Left lung (tissue), 10 donors: ENCODE measurements around the gene CYSLTR2. TPM values are rescaled to one million over a fixed set of nuclear protein-coding genes. Genes with fewer than 3 reads are reported as not detected.

Source experiments
- ATAC-seq: fragments of 200-7000 bp; cut with Tn5 transposase; one replicate; pipeline ENCODE4 v1.9.1; 2020; ENCODE audit warnings: moderate library complexity
- DNase-seq, 4 donors: peaks; one replicate each; pipeline ENCODE4 v3.0.0-alpha.2; 2013 to 2020
- H3K27ac ChIP-seq, 2 donors: fragments of 200-600 bp; sonication (generic) in 1 of 2; one replicate each; pipeline versions ENCODE4 v1.5.0 to v1.8.0; 2020 to 2021
- H3K27me3 ChIP-seq, 2 donors: fragments of 200-600 bp; sonication (generic) in 1 of 2; one replicate each; pipeline versions ENCODE4 v1.5.0 to v1.8.0; 2020 to 2021
- H3K36me3 ChIP-seq, 2 donors: fragments of 200-600 bp; sonication (generic) in 1 of 2; one replicate each; pipeline versions ENCODE4 v1.5.0 to v1.8.0; 2020 to 2021
- H3K4me1 ChIP-seq, 2 donors: fragments of 200-600 bp; one replicate each; pipeline ENCODE4 v1.8.0; 2021
- H3K4me3 ChIP-seq, 2 donors: fragments of 200-600 bp; sonication (generic) in 1 of 2; one replicate each; pipeline versions ENCODE4 v1.5.0 to v1.8.0; 2020 to 2021; ENCODE audit warnings: mild to moderate bottlenecking in 1 of 2
- H3K9me3 ChIP-seq, 2 donors: fragments of 200-600 bp; sonication (generic) in 1 of 2; one replicate each; pipeline versions ENCODE4 v1.5.0 to v1.8.0; 2020 to 2021
- CTCF ChIP-seq, 2 donors: fragments of 200-600 bp; sonication (generic) in 1 of 2; IDR thresholded peaks; one replicate each; pipeline versions ENCODE4 v1.5.0 to v1.8.0; 2021; ENCODE audit warnings: antibody characterized with exemption in 2 of 2
- intact Hi-C, 2 donors: fragments of 100-400 bp; cut with DNase I; formaldehyde crosslinking; loops; one replicate each; pipeline versions ENCODE4 v1.11.2 to v1.14.2; 2022
- polyA plus RNA-seq, 6 donors: library from polyadenylated mRNA; unstranded; fragments of 120-200 nt; gene quantifications; one replicate each; pipeline ENCODE4 v1.2.1, GENCODE V29; 2013; ENCODE audit not compliant: insufficient read length in 6 of 6
- total RNA-seq, 2 donors: library from RNA; stranded (reverse); fragmentation: NEBNext Ultra II Directional; extraction: Animal tissue kit (Norgen Biotek cat#: 25700); gene quantifications; one replicate each; pipeline ENCODE4 v1.2.1, GENCODE V29; 2021
- donor health status: DM: no; HTN: yes; CAD: no.
- donor health status: DM: no; HTN: no; CAD: no.

Gene CYSLTR2
- total and polyA plus RNA-seq, 8 donors, result 0.21 to 1.2 (median 0.37) TPM

GRCh38 chr13:48624858-48625257 is 28.9 kb upstream of the CYSLTR2 start:
- H3K36me3 ChIP-seq, result no peaks in the 10 kb centered on the region
- intact Hi-C loops, result no loop called here
- no peak for TF ChIP-seq CTCF (IDR thresholded peaks at IDR 0.05)
- ATAC-seq (no peak), DNase-seq (no peak)
- H3K4me3 ChIP-seq, result no peak overlapping the region
- H3K9me3 ChIP-seq, result peaks cover 0 to 24% of the 10 kb centered on the region in 2 donors
- no peaks in the 10 kb centered on the region for H3K27me3 ChIP-seq
- H3K27ac ChIP-seq, result no peak overlapping the region
- peaks cover 0 to 8% of the 10 kb centered on the region in 2 donors for H3K4me1 ChIP-seq

- ATAC-seq, result no peak
- no peak overlapping the region for H3K27ac ChIP-seq
- H3K27me3 ChIP-seq, result no peaks in the 10 kb centered on the region
- H3K9me3 ChIP-seq, result peaks cover 0 to 18% of the 10 kb centered on the region in 2 donors
- TF ChIP-seq CTCF (IDR thresholded peaks at IDR 0.05), result no peak
- intact Hi-C loops, result no loop called here
- H3K36me3 ChIP-seq, result no peaks in the 10 kb centered on the region
- no peak for DNase-seq
- no peak overlapping the region for H3K4me3 ChIP-seq
- H3K4me1 ChIP-seq, result peaks cover 0 to 8% of the 10 kb centered on the region in 2 donors
These were observed 28.2 kb upstream of the CYSLTR2 start for GRCh38 chr13:48625413-48626076.

- H3K36me3 ChIP-seq, result no peaks in the 10 kb centered on the region
- DNase-seq (peak in 1 of 4 donors; percentile 45), ATAC-seq (no peak)
- H3K9me3 ChIP-seq, result peaks cover 0 to 13% of the 10 kb centered on the region in 2 donors
- no peak overlapping the region for H3K4me3 ChIP-seq
- H3K27ac ChIP-seq, result no peak overlapping the region
- no peak for TF ChIP-seq CTCF (IDR thresholded peaks at IDR 0.05)
- H3K4me1 ChIP-seq, result peaks cover 0 to 8% of the 10 kb centered on the region in 2 donors
- H3K27me3 ChIP-seq, result no peaks in the 10 kb centered on the region
- intact Hi-C loops, result no loop called here
These were observed 27.7 kb upstream of the CYSLTR2 start for GRCh38 chr13:48626077-48626449.

- H3K4me1 ChIP-seq, result peaks cover 0 to 8% of the 10 kb centered on the region in 2 donors
- no peaks in the 10 kb centered on the region for H3K27me3 ChIP-seq
- no peak overlapping the region for H3K27ac ChIP-seq
- H3K36me3 ChIP-seq, result no peaks in the 10 kb centered on the region
- peaks cover 0 to 5% of the 10 kb centered on the region in 2 donors for H3K9me3 ChIP-seq
- DNase-seq, result no peak
- ATAC-seq, result no peak
- no peak for TF ChIP-seq CTCF (IDR thresholded peaks at IDR 0.05)
- intact Hi-C loops, result no loop called here
- no peak overlapping the region for H3K4me3 ChIP-seq
These were observed 26.8 kb upstream of the CYSLTR2 start for GRCh38 chr13:48626726-48627451.

- no peak for DNase-seq
- TF ChIP-seq CTCF (IDR thresholded peaks at IDR 0.05), result no peak
- H3K36me3 ChIP-seq, result no peaks in the 10 kb centered on the region
- H3K4me3 ChIP-seq, result no peak overlapping the region
- no peak for ATAC-seq
- H3K27me3 ChIP-seq, result no peaks in the 10 kb centered on the region
- H3K9me3 ChIP-seq, result peaks cover 0 to 2% of the 10 kb centered on the region in 2 donors
- peaks cover 0 to 8% of the 10 kb centered on the region in 2 donors for H3K4me1 ChIP-seq
- H3K27ac ChIP-seq, result no peak overlapping the region
- intact Hi-C loops, result no loop called here
These were observed 24.5 kb upstream of the CYSLTR2 start for GRCh38 chr13:48629277-48629676.
